PFSK-1 (cell line): ENCODE results near the gene LDB2.

Experiments used
- FOXP2 ChIP-seq: optimal IDR thresholded peaks from 2 replicates; pipeline ENCODE3; 2011; ENCODE audit warnings: borderline replicate concordance, control low read depth, inconsistent platforms; ENCODE audit not compliant: insufficient read depth; ENCODE audit errors: extremely low read length, extremely low read depth
- POLR2AphosphoS5 ChIP-seq: IDR thresholded peaks from 2 replicates; pipeline ENCODE4 v1.6.1; 2012; ENCODE audit warnings: low read depth, mild to moderate bottlenecking, control low read depth, low read length, moderate library complexity
- REST ChIP-seq, 2 experiments: IDR thresholded peaks; 2 replicates each; pipeline versions ENCODE4 v1.6.1 to v1.8.0; 2011 to 2012; ENCODE audit warnings: low read depth in 2 of 2, low read length in 2 of 2, control low read depth in 1 of 2, inconsistent platforms in 1 of 2, mild to moderate bottlenecking in 1 of 2, moderate library complexity in 1 of 2; ENCODE audit not compliant: insufficient read depth in 1 of 2
- SIN3A ChIP-seq: IDR thresholded peaks from 2 replicates; pipeline ENCODE4 v1.6.1; 2012; ENCODE audit warnings: mild to moderate bottlenecking, low read length, moderate library complexity, borderline replicate concordance; ENCODE audit not compliant: insufficient read depth
- TAF1 ChIP-seq: IDR thresholded peaks from 2 replicates; pipeline ENCODE4 v1.6.1; 2012; ENCODE audit warnings: low read length, control low read depth, borderline replicate concordance; ENCODE audit not compliant: insufficient read depth

GRCh38 chr4:16480011-16480410 is 418.4 kb downstream of the LDB2 start:
- no peak for TF ChIP-seq POLR2AphosphoS5
- no peak for TF ChIP-seq SIN3A
- TF ChIP-seq REST (IDR thresholded peaks at IDR 0.05; ENCODE audit: insufficient read depth in 1 of 2, low read depth in 2 of 2, low read length in 2 of 2) = no peak
- no peak for TF ChIP-seq TAF1
- no peak for TF ChIP-seq FOXP2
